CD4-positive, alpha-beta T cell treated with Interleukin-21 for 1 hour (primary cell): ENCODE measurements around the gene GTF2A1L.

Experiments used
- DNase-seq: peaks from one replicate; pipeline ENCODE4 v3.0.0-alpha.2; 2020

GTF2A1L gene

GRCh38 chr2:48707466-48707865 is 89.8 kb downstream of the GTF2A1L start:
- DNase-seq: no peak

- DNase-seq: no peak
Measured at GRCh38 chr2:48709096-48710034, 91.7 kb downstream of the GTF2A1L start.

- no peak for DNase-seq
Measured at GRCh38 chr2:48711343-48711742, 93.7 kb downstream of the GTF2A1L start.

- DNase-seq: no peak
Measured at GRCh38 chr2:48712151-48712550, 94.5 kb downstream of the GTF2A1L start.

- DNase-seq: no peak
Measured at GRCh38 chr2:48713647-48714046, 96.0 kb downstream of the GTF2A1L start.

- DNase-seq: no peak
Measured at GRCh38 chr2:48714245-48714644, 96.6 kb downstream of the GTF2A1L start.

GRCh38 chr2:48715042-48715899 is 97.6 kb downstream of the GTF2A1L start:
- DNase-seq: no peak

GRCh38 chr2:48715956-48716355 is 98.3 kb downstream of the GTF2A1L start:
- DNase-seq: no peak

GRCh38 chr2:48717846-48718245 is 100.2 kb downstream of the GTF2A1L start:
- DNase-seq: no peak

- DNase-seq: no peak
Measured at GRCh38 chr2:48719480-48720177, 102.0 kb downstream of the GTF2A1L start.

GRCh38 chr2:48721158-48721557 is 103.5 kb downstream of the GTF2A1L start:
- DNase-seq: no peak

- DNase-seq: no peak
Measured at GRCh38 chr2:48722391-48722790, 104.7 kb downstream of the GTF2A1L start.

GRCh38 chr2:48723129-48723528 is 105.5 kb downstream of the GTF2A1L start:
- no peak for DNase-seq

GRCh38 chr2:48724278-48724677 is 106.6 kb downstream of the GTF2A1L start:
- no peak for DNase-seq

GRCh38 chr2:48725696-48726494 is 108.2 kb downstream of the GTF2A1L start:
- no peak for DNase-seq

- DNase-seq: no peak
Measured at GRCh38 chr2:48727560-48727959, 109.9 kb downstream of the GTF2A1L start.

- DNase-seq: no peak
Measured at GRCh38 chr2:48728295-48728694, 110.6 kb downstream of the GTF2A1L start.

- DNase-seq: no peak
Measured at GRCh38 chr2:48728840-48729239, 111.2 kb downstream of the GTF2A1L start.
